LNCaP clone FGC (cell line): ENCODE measurements around the gene HOXB3.

Experiments
- DNase-seq: peaks from one replicate; pipeline ENCODE4 v3.0.0-alpha.2; 2011; ENCODE audit warnings: low read depth
- H3K4me3 ChIP-seq: 2 replicates; pipeline ENCODE4 v1.5.1; 2011; ENCODE audit warnings: mild to moderate bottlenecking, low read depth, low read length, control low read depth
- TF ChIP-seq, protein P1 (sequence below): IDR thresholded peaks from 2 replicates; pipeline ENCODE4 v1.5.1; 2012; ENCODE audit warnings: mild to moderate bottlenecking; ENCODE audit not compliant: control insufficient read depth, insufficient read depth; ENCODE audit errors: extremely low read depth

HOXB3 gene

DNA sequence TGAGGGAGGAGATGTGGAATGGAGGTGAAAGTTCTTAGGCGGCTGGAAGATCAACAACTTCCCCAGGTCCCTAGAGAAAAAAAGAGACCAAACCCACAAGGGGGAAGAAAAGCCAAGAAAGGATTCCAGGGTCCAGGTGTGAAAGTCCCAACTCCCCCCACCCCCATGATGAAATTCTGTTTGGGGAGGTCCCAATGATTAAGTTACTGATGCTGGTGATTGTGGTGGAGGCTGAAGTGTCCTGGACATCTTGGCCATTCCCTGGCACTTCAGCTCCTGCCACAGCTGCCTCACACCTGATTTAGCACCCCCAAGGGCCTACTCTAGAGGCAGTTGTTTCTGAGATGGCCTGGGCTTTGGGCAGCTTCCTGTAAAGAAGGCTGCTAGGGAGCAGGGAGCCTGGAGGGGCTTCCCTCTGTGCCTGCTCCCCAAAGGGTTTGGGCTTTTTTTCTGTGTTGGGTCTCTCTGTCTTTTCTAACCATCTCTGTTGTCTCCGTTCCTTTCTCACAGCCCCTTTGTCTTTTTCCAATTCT, 25.0 kb downstream of the HOXB3 start:
- no peak for DNase-seq
- TF ChIP-seq, protein P1, sequence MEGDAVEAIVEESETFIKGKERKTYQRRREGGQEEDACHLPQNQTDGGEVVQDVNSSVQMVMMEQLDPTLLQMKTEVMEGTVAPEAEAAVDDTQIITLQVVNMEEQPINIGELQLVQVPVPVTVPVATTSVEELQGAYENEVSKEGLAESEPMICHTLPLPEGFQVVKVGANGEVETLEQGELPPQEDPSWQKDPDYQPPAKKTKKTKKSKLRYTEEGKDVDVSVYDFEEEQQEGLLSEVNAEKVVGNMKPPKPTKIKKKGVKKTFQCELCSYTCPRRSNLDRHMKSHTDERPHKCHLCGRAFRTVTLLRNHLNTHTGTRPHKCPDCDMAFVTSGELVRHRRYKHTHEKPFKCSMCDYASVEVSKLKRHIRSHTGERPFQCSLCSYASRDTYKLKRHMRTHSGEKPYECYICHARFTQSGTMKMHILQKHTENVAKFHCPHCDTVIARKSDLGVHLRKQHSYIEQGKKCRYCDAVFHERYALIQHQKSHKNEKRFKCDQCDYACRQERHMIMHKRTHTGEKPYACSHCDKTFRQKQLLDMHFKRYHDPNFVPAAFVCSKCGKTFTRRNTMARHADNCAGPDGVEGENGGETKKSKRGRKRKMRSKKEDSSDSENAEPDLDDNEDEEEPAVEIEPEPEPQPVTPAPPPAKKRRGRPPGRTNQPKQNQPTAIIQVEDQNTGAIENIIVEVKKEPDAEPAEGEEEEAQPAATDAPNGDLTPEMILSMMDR, result no peak
- H3K4me3 ChIP-seq, result no peak overlapping the region

GRCh38 chr17:48564188-48565021, 25.6 kb downstream of the HOXB3 start:
- no peak overlapping the region for H3K4me3 ChIP-seq
- DNase-seq, result no peak
- TF ChIP-seq, protein P1, result no peak

DNA sequence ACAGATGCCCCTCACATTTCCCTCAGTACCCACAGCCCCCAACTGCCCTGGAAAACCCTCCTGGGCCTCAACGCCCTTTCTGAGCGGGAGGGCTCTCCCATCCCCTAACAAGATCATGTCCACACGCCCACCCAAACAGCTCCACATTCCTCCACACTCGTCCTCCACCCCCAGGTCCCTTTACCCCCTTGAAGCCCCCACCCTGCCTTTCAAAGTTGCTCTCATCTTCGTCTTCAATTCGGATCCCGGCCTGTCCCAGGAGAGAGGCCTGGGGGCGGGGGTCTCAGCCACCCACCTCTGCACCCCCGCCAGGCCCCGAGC, 26.2 kb downstream of the HOXB3 start:
- H3K4me3 ChIP-seq, result no peak overlapping the region
- no peak for DNase-seq
- TF ChIP-seq, protein P1, result no peak

DNA sequence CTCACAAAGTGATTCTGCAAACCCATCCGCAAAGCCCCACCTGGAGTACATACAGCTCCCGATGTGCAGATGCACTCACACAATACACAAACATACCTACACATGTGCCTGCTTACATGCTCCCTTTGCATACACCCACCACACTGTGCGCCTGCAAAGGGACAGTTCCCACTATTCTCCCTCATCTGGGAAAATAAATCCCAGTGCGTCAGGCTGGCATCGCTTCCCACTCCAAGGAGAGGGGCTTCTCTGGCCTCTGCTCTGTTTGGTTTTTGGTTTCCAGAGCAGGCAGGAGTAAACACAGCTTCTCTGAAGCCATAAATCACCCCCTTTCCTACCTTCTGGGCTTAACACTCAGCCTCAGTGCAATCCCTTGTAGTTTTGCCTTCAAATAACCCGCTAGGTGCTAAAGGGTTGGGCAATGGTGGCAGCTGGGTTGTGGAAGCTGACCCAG, 26.6 kb downstream of the HOXB3 start:
- DNase-seq, result no peak
- H3K4me3 ChIP-seq, result no peak overlapping the region
- TF ChIP-seq, protein P1, result no peak

- H3K4me3 ChIP-seq, result no peak overlapping the region
- no peak for DNase-seq
- TF ChIP-seq, protein P1, result no peak
These were observed 27.1 kb downstream of the HOXB3 start for GRCh38 chr17:48562934-48563333.

DNA sequence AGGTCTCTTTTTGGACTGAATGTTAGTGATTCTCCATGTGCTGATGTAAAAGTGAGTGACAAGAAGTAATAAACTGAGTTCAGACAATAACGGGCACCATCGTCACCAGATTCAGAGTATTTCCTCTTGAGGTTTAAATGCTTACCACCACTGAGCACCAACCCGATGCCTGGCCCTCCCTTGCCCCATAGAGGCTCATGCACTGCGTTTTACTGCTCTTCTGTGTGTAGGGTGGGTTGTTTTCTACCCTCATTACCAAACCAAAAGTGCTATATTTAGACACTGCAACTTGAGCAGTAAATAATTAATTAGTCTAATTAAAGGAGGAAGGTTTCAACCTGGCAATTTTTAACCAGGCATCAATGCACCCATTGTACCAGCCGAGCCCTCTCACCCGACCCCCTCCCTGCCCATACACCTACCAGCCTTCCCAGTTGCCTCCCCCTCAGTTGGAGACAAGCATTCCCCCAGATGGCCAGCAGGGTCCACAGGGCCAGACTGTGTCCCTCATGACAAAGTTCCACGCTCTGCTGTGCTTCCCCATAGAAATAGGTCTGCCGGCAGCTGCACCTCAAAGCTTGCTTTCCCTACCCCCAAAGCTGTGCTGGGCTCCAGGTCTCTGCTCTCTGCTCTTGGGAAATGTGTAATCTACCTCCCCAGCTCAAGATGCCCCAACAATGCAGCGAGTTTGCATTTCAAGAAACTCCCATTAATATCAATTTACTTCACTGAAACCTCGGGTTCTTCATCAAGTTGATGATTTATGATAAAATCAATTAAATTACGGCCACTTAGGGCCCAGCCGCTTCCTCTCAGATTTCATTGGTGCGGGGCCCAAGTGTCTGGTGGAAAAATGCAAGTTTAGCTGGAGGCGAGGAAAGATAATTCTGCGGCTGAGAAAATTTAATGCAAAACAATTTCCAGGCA, 27.9 kb downstream of the HOXB3 start:
- no peak for DNase-seq
- TF ChIP-seq, protein P1, result no peak
- no peak overlapping the region for H3K4me3 ChIP-seq
